Adrenal gland (tissue), 12 donors: ENCODE data around the gene CAMK2A. TPM values are rescaled to one million over a fixed set of nuclear protein-coding genes. Genes with fewer than 3 reads are reported as not detected.

Experiments used
- DNase-seq, 7 donors: peaks; one replicate each; pipeline ENCODE4 v3.0.0-alpha.2; 2019 to 2020
- H3K27ac ChIP-seq, 5 donors: fragments of 200-600 bp; sonication (generic) in 4 of 5; 1 replicate in 3 of 5; 2 replicates in 2 of 5; pipeline versions ENCODE4 v1.5.1 to v1.8.0; 2016 to 2020; ENCODE audit warnings: mild to moderate bottlenecking in 1 of 5
- H3K27me3 ChIP-seq: fragments of 200-600 bp; 2 replicates; pipeline ENCODE4 v1.8.0; 2021
- H3K36me3 ChIP-seq, 2 donors: fragments of 200-600 bp; replicated peaks in 1 of 2; 1 replicate in 1 of 2; 2 replicates in 1 of 2; pipeline versions ENCODE4 v1.5.1 to v1.8.0; 2018 to 2022
- H3K4me1 ChIP-seq, 2 donors: fragments of 200-600 bp; replicated peaks in 1 of 2; 1 replicate in 1 of 2; 2 replicates in 1 of 2; pipeline versions ENCODE4 v1.5.1 to v1.8.0; 2018 to 2021
- H3K4me3 ChIP-seq, 4 donors: fragments of 200-600 bp; sonication (generic) in 3 of 4; one replicate each; pipeline ENCODE4 v1.5.1; 2016 to 2018
- H3K9me3 ChIP-seq, 3 donors: fragments of 200-600 bp; sonication (generic) in 1 of 3; replicated peaks in 1 of 3; 1 replicate in 2 of 3; 2 replicates in 1 of 3; pipeline versions ENCODE4 v1.5.1 to v1.8.0; 2016 to 2021
- CTCF ChIP-seq, 6 experiments: fragments of 450-650 bp in 4 of 6; fragments of 200-600 bp in 2 of 6; sonication (generic) in 1 of 6; IDR thresholded peaks; 1 replicate in 5 of 6; 2 replicates in 1 of 6; pipeline versions ENCODE4 v1.5.1 to v1.8.0; 2016 to 2021; ENCODE audit warnings: antibody characterized with exemption in 6 of 6, mild to moderate bottlenecking in 2 of 6, moderate library complexity in 1 of 6
- POLR2A ChIP-seq, 2 donors: fragments of 450-650 bp; IDR thresholded peaks; one replicate each; pipeline ENCODE4 v1.6.1; 2017; ENCODE audit warnings: antibody characterized with exemption in 2 of 2, mild to moderate bottlenecking in 2 of 2, moderate library complexity in 1 of 2
- WGBS, 4 donors: extraction: QIAGEN DNeasy Blood & Tissue Kit in 2 of 4; methylation state at CpG; one replicate each; pipeline versions ENCODE4 v1.1.5 to v1.1.7; 2013 to 2017; 5-methylcytosine and 5-hydroxymethylcytosine counted together
- intact Hi-C, 2 donors: fragments of 100-400 bp; cut with DNase I; formaldehyde crosslinking; loops; one replicate each; pipeline versions ENCODE4 v1.14.1 to v1.15.0; 2022 to 2023
- polyA plus RNA-seq, 3 donors: library from polyadenylated mRNA; stranded (reverse); fragments of 200-250 nt in 2 of 3; fragments of 350-450 nt in 1 of 3; fragmentation: Illumina TruSeq in 1 of 3; extraction: RNeasy Lipid Tissue Mini Kit (QIAGEN cat#74804) in 1 of 3; gene quantifications; one replicate each; pipeline ENCODE4 v1.2.3, GENCODE V29; 2013 to 2014
- total RNA-seq, 9 donors: library from RNA; depleted of rRNA in 4 of 9; stranded (reverse); fragments of >200 nt in 4 of 9; fragments of 120-200 nt in 1 of 9; fragmentation: NEBNext Ultra II Directional in 1 of 9; extraction: Animal tissue kit (Norgen Biotek cat#: 25700) in 1 of 9; gene quantifications; one replicate each; pipeline versions ENCODE4 v1.1.0 to v1.2.4, GENCODE V29; 2013 to 2023
- donor health status: healthy with polysubstance abuse.
- donor health status: Bipolar disorder and iron deficiency.
- donor health status: DM: yes; HTN: yes; CAD: no.
- donor health status: DM: no; HTN: no; CAD: no.
- donor health status: DM: no; HTN: no; CAD: no.
- donor health status: DM: yes; HTN: yes; CAD: no.

CAMK2A gene
- total and polyA plus RNA-seq, 12 donors, result 0.23 to 1.3 (median 0.64) TPM; not detected in 3

DNA sequence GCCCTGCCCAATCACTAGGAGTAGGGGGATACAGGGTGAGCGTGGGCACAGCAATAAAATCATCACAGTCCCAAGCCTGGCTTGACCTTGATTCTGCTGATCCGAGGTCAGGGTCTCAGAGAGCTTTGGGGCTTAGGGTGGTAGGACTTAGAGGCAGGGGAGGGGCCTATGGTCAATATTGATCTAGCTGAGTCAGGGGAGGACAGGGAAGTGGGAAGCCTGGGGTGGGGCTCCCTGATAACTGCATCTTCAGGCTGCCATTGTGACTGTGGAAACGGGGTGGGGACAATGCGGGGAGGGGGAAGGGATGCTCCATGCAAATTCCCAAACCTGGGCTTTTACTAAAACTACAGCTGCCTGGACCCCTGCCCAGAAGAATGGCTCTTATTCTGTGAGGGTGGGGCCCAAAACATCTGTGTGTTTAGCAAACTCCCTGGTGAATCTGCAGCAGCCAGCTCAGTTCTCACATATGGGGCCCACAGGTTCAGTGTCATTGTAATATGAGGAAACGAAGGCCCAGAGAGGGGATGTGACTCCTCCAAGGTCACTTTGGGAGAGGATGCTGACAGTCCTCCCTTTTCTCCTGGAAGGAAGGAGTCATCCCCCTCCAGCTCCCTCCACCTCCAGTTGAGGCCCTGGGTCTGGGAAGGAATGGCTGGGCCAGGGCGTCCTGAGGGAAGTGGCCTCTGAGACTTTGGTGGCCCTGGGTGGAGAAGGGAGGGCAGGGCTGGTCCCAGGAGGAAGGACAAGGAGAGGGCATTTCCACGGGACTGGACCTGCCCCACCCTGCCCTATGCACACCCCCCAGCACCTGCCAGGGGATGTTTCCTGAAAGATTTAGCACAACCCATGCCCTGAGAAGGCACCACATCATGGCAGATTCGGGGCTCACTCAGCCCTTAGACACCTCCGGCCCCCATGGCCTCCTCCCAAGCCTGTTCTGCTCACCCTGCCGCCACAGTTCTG is 73.3 kb downstream of the CAMK2A start:
- H3K9me3 ChIP-seq, result no peaks in the 10 kb centered on the region
- no peak overlapping the region for H3K27ac ChIP-seq
- no peak overlapping the region for H3K4me3 ChIP-seq
- no peak for TF ChIP-seq CTCF (IDR thresholded peaks at IDR 0.05)
- TF ChIP-seq POLR2A (IDR thresholded peaks at IDR 0.05), result no peak
- 64 to 81% (median 72%) methylated on average over 9 to 10 of the region's 10 CpGs for WGBS, 4 donors
- peaks cover 5% of the 10 kb centered on the region for H3K27me3 ChIP-seq
- no peaks in the 10 kb centered on the region for H3K36me3 ChIP-seq
- DNase-seq, result no peak
- intact Hi-C loops, result loop anchor here (5.0 to 10.0 kb wide), 4 partner anchors 54 to 384 kb away; no protein-coding TSS in a partner anchor
- no peaks in the 10 kb centered on the region for H3K4me1 ChIP-seq

DNA sequence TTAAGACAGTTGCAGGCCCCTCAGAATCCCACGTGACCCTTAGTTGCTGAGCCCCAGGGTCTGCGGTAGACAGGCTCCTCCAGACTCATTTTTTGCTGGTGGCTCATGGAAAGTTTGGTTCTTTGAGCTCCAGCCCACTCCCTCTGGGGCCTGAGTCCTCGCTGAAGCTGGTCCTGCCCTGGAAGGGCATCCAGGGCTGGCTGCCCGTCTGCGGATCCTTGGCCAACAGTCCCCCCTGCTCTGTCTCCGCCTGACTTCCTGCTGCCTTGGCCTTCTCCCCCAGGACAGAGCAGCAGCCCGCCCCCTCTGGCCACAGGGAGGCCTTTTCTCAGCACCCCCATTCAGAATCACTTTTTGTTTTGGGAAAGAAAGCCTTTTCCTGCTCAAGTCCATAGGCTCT is 75.3 kb downstream of the CAMK2A start:
- Histone ChIP-seq H3K27me3 (peaks cover 5% of the 10 kb centered on the region), H3K9me3 (no peaks in the 10 kb centered on the region), H3K36me3 (no peaks in the 10 kb centered on the region), H3K4me3 (no peak overlapping the region), H3K4me1 (no peaks in the 10 kb centered on the region), H3K27ac (no peak overlapping the region)
- WGBS, 4 donors, result 74 to 83% (median 76%) methylated on average over 2 to 7 of the region's 7 CpGs
- TF ChIP-seq CTCF (IDR thresholded peaks at IDR 0.05) (no peak), POLR2A (IDR thresholded peaks at IDR 0.05) (no peak)
- intact Hi-C loops, result loop anchor here in 1 of 2 donors (5.0 to 10.0 kb wide), 2 partner anchors 52 to 379 kb away; no protein-coding TSS in a partner anchor
- DNase-seq, result no peak

- Histone ChIP-seq H3K4me3 (no peak overlapping the region), H3K4me1 (no peaks in the 10 kb centered on the region), H3K36me3 (no peaks in the 10 kb centered on the region), H3K27me3 (peaks cover 5% of the 10 kb centered on the region), H3K27ac (no peak overlapping the region), H3K9me3 (no peaks in the 10 kb centered on the region)
- intact Hi-C loops, result loop anchor here in 1 of 2 donors (5.0 to 10.0 kb wide), 2 partner anchors 51 to 379 kb away; no protein-coding TSS in a partner anchor
- TF ChIP-seq POLR2A (IDR thresholded peaks at IDR 0.05), result no peak
- no peak for TF ChIP-seq CTCF (IDR thresholded peaks at IDR 0.05)
- WGBS, 4 donors, result 80 to 92% (median 91%) methylated on average over 6 of the region's 6 CpGs
- no peak for DNase-seq
These were observed 76.0 kb downstream of the CAMK2A start for GRCh38 chr5:150213530-150213929.

DNA sequence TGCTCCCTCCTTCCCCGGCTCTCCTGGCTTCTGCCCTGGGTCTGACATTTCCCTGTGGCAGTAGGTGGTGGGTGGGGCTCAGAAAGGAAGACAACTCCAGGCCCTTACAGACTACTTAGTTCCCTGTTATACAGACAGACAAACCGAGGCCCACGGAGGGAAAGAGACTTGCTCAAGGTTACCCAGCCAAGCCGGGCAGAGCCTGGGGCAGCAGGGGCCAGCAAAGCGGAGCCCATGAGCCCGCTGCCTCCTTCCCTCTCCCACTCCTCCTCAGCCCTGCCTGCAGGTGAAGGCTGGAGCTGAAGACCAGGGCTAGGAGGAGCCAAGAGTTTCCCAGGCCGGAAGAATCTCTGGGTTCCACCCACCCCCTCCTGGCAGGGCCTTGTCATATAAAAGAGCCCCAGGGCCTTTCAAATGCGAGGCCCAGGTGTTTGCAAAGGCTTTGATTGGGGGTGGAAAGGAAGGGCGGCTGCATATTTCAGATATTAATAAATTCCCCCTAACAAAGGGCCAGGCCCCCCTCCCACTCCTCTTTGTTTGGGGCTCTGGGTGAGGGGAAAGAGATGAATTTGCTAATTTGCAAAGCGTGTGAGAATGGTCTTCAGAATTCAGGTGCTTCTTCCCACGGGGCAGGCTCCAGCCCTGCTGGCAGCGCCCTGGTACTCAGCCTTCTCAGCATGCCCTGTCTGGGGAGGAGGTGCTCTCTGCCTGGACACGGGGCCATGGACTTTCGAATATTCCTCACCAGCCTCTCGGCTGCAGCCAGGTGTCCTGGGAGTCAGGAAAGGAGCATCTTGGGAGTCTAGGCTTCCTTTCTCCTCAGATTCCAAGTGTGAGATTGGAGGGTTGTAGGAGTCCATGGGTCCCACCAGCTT is 78.2 kb downstream of the CAMK2A start:
- no peak for DNase-seq
- H3K27me3 ChIP-seq, result no peaks in the 10 kb centered on the region
- WGBS, 4 donors, result 89 to 93% (median 92%) methylated on average over 12 to 15 of the region's 15 CpGs
- H3K4me3 ChIP-seq, result no peak overlapping the region
- no peak for TF ChIP-seq POLR2A (IDR thresholded peaks at IDR 0.05)
- TF ChIP-seq CTCF (IDR thresholded peaks at IDR 0.05), result no peak
- H3K9me3 ChIP-seq, result no peaks in the 10 kb centered on the region
- H3K27ac ChIP-seq, result no peak overlapping the region
- intact Hi-C loops, result loop anchor here in 1 of 2 donors (5.0 to 10.0 kb wide), 2 partner anchors 49 to 377 kb away; no protein-coding TSS in a partner anchor
- no peaks in the 10 kb centered on the region for H3K36me3 ChIP-seq
- no peaks in the 10 kb centered on the region for H3K4me1 ChIP-seq
